Stimulated activated CD4-positive, alpha-beta T cell treated with anti-CD3 and anti-CD28 coated beads, Interleukin-2, amount 100 ng/mL, for 24 hours (primary cell): ENCODE data around the gene SPG11.
"Not testable (repeated sequence)": the region's sequence is repeated elsewhere in the genome, so short reads cannot be mapped to it uniquely, and the experiment has no call there.

ENCODE experiments used
- DNase-seq, 2 donors: peaks; one replicate each; pipeline ENCODE4 v3.0.0-alpha.2; 2020

Gene SPG11

DNA sequence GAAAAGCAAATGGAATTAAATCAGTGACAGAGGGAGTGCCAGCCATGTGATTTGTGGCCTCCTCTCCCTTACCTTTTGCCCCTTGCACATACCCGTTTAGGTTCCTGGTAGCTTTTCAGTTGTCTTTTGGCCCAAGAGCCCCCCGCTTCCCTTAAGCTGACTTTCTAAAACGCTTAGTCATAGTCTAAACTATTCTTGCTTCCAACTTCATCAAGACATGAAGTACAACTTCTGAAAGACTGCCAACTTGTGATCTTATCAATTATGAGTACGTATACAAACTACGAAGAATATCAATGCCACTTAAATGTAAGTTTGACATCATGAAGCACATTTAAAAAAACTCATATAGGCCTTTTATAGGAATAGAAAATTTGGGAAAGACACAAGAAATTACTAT lies 64.6 kb downstream of the SPG11 start:
- DNase-seq: no peak

DNA sequence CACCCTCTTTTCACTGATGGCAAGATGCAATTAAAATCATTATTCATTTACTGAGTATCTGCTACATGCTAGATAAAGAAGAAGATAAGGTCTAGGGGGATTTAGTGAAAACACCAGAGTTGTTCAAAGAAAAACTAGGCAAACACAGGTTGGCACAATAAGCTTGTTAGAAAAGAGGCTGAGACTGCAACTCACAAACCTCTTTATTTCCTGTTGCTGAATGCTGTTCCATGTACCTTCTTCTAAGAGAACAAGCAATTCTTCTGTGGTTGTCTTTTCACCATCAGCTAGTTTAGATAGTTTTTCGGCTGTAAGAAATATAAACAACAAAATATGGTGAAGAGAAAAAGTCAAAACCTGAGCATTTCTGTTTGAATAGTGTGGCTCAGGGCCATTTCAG lies 65.4 kb downstream of the SPG11 start:
- no peak for DNase-seq

DNA sequence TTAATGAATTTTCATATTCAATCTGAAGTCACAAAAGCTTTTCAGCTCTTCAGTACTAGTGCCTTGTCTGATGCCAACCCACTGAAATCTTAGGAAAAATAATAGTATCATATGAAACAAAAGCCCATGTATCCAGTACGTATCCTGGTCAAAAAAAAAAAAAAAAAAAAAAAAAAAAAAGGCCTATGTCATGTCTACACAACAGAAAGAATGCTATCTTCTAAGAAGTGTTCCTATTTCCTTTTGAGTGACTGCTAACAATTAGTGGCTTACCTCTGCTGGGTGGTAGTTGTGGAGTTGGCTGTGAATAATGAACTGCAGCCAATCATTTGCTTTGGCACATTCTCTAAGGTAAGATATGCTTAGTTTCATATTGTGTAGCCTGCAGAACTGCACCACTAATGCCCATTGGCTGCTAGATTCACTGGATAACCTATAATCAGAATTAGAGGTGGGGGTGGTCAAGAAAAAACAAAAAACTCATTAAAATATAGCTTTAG lies 66.9 kb downstream of the SPG11 start:
- DNase-seq: no peak

DNA sequence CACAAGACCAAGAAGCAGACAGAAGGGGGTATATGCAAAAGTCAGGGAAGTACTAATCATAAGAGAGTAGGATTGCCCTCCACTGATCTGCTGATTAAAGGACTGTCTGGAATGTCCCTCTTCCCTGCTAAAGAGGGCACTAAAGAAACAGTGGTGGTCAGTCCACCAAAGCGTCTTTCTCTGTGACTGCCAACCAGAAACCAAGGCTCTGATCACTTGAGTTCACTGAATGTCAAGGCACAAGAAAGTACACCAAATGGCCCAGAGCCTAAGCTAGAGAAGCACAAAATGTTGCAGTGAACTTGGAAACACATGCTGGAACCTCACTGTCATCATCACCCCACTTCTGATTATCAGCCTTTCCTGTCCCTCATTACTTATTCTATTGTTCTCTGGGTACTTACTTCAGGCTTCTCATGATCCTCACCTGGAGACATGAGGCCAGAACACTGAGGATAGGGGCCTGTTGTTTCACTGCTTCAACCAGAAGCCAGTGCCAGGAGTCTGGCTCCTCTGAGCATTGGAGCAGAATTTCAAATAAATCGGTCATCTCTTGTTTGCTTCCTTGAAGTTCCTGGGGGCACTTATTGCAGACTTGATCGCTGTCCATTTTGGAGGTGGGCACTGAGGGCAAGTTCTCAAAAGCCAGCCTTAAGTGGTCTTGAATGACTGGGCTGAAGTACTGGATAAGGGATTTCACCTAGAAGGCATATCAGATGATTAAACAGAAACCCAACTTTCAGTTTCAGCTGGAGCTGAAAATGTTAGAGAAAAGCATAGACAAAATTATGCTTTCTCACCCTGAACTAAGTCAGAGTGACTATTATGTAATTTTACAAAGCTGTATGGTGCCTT lies 67.6 kb downstream of the SPG11 start:
- no peak for DNase-seq

DNA sequence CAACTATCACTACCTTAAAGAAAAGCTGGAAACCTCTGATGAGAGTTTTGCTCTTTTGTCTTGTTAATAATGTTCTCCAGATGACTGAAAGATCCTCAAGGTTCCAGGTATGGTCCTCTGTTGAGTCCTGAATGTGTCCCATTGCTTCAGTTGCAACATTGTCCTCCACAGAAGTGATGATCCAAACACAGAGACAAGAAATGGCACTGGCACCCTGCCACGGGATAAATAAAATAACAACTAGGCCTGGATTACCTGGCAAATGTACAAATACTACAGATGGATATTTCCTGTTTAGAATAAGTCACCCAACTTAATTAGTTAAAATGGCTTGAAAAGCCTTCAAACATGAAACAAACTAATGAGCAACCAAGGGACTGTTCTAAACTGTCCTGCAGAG lies 68.2 kb downstream of the SPG11 start:
- DNase-seq: no peak

DNA sequence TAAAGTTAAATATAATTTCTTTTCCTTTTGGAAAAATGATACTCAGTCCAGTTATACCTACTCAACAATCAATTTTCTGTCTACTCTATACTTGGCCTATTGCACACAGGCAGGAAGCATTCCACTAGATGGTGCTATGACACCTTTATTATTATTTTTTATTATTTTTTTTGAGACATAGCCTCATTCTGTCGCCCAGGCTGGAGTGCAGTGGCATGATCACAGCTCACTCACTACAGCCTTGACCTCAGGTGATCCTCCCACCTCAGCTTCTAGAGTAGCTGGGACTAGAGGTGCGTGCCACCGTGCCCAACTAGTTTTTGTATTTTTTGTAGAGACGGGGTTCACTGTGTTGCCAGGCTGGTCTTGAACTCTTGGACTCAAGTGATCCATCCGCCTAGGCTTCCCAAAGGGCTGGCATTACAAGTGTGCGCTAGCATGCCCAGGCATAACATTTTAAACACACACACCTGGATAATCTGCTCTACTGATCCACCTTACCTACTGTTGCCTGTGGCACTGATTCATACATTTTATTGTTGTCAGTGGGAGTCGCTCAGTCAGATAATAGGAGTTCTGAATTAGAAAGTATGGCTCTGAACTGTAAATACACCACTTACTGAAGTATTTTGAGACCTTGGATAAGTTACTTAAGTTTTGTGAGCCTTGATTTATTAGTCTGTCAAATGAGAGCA lies 70.3 kb downstream of the SPG11 start:
- no peak for DNase-seq

DNA sequence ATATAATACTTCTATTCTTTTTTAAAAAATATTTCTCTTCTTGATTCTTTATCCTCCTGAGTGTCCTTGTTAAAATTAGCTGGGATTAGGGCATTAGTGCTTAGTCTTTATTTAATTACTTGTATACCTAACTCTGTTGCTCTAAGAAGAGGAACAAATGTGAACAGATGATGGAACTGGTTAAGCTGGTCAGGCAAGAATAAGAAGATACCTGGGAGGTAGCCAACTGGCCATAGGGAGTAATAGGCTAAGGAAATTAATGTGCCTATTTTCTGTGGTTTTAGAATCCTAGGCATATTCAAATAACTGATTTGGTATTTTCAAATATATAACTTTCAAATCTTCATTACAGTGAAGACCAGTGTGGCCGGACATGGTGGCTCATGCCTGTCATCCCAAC lies 72.1 kb downstream of the SPG11 start:
- DNase-seq: no peak

DNA sequence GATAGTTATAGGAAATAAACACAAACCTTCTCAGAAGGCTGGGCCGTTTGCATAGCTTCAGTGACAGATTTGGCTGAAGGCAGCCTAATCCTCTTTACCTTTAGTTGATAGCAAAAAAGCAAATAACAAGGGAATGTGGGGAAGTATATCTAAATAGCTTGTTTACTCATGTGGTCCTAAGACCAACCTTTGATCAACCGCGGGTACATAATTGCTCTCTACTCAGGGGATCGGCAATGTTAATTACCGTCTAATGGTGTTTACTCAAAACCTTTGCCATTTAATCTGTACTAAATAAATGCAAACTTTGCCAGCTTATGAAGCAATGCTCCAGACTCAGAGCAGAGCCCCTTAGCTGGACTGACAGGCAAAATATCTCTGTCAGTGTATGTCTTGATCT lies 74.9 kb downstream of the SPG11 start:
- no peak for DNase-seq

DNA sequence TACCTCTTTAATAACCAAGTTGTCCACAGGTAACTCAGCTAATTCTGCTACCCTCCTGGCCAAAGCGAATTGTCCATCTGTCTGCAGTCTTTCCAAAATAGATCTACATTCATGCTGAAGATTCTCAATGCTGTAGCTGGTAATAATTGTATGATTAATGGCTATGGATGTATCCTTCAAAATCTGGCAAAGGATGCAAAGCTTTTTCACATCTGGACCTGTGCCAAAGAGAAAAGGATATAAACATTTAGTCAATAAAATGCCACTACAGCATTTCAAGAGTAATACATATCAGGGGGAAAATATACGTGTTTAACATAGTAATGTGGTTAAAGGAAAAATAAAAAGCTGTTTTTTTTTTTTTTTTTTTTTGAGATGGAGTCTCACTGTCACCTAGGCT lies 77.8 kb downstream of the SPG11 start:
- DNase-seq: no peak

DNA sequence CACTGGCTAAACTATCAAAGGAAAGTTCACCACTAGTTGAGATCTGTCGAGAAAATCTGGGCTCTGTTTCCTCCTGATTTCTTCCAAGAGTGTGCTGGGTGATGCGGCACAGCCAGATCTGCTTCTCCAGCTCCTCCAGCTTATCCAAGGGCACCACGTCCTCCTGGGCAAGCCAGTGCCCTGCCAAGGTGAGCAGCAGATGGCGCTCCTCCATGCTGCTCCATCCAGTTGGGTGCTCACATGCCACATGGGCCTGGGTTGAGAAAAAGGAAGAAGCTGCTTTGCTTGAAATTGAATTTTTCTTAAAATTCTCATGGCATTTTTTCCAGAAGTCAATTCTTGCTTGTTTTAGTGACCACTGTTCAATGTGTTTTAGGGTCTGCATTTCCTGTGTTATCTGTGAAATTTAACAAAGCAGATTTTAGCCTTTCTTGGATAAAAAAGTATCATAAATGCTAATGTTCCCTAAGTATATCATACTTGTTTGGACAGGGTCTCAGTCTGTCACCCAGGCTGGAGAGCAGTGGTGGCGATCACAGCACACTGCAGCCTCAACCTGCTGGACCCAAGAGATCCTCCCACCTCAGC lies 79.2 kb downstream of the SPG11 start:
- DNase-seq: peak; percentile 64 to 66

DNA sequence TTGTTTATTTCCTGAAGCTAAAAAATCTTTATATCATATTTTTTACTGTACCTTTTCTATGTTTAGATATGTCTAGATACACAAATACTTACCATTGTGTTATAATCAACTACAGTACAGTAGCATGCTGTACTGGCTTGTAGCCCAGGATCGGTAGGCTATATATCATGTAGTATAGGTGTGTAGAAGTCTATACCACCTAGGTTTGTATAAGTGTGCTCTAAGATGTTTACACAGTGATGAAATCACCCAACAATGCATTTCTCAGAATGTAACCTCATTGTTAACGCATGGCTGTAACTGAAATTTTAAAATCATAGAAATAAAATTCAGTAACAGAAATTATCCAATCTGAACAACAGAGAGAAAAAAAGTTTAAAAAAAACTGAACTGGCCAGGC lies 83.4 kb downstream of the SPG11 start:
- DNase-seq: no peak

DNA sequence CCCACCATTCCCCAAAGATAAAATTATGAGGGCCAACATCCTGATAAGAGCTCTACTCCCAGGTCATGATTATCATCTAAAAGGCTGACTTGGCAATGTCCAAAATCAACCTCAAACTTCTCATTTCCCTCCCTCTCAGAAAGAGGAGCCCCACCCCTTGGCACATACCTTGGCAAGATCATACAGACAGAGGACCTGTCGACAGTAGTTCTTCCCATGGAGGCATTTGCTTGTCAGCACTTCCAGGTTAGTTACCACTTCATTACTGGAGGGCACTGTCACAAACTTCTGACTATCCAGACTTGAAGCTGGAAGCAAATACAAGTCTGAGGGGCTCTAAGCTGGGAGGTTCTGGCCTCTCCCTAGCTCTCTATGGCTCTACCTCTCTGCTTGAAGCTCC lies 88.7 kb downstream of the SPG11 start:
- no peak for DNase-seq

DNA sequence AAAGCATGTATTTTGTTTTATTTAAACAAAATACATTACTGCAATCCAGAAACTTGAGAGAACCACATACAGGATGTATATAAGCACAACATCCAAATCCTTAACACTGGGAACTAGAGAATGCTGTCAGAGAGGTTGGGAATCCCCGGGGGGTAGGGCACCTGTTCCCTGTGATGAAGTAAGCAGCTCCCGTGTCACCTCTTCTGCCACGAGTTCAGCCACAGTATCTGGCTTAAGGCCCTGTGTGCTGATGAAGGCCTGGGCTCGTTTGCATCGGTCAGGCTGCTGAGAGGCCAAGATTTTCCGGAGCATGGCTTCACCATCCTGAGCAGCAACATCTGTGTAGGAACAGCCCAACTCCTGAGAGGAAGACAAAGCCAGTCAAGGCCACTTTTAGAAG lies 90.1 kb downstream of the SPG11 start:
- no peak for DNase-seq

DNA sequence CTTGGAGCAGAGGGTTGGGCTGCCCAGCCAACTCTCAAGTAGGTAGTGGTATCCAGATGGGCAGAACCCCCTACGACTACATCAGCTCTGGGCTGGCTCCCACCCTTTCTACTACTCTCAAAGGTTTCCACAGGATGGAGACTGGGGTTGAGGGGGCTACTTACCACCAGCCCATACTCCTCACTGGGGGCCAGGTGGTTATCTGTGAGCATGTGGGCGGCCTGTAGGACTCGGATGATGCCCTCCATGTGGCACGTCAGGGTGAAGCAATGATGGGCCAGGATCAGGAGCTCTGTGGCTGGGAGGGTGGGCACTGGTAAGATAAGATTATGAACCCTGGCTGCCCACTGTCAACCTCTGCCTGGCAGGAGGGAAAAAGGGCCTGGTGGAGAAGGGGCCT lies 93.1 kb downstream of the SPG11 start:
- DNase-seq: no peak

DNA sequence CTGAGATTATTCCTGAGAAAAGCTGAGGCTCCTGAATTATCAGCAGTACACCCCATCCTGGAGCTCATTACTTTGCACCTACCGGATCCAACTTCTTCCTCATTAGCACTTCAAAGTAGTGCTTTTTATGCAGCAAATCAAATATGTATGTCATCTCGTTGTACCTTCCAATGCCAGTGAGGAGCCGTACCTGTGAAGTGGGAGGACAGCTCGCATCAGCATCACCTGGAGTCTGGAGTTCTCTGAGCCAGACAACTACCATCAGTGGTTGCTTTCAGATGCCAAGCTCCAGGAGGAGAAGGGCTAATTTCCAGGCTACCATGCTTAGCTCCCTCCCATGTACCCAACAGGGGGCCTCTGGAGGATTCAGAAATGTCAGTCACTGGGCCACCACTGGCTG lies 94.1 kb downstream of the SPG11 start:
- no peak for DNase-seq

DNA sequence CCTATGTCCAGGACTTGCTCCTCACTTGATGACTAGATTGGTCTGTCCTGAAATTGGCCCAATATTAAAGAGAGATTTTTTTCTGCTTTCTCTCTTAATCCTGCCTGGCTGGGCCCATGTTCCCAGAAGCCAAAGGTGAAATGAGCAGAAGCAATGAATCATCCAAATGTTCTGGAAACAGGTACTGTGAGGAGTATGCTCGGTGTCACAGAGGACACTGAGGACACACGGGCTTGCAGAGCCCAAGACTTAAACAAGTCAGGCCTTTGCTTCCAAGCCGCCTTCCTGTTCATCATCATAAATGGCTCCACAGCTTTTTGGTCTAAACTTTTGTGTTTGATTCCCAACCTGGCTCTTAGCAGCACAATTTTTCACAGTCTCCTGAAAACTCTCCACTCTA lies 95.1 kb downstream of the SPG11 start:
- no peak for DNase-seq

DNA sequence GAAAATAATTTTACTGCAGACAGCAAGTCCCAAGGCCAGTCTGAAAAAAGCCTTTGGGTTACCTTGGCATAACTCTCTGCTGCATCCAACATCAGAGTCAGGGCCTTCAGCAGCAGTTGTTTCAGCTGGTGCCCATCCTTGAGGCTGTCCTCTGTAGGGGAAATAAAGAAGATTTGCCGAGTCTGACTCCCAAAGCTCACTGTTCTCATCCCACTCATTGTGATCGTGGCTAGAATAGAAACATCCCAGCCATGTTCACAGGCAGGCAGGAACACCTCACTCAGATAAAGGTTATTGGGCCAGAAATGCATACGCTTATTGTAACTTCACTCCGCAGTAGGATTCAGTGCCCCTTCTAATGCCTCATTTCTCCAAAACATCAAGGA lies 97.3 kb downstream of the SPG11 start:
- no peak for DNase-seq

DNA sequence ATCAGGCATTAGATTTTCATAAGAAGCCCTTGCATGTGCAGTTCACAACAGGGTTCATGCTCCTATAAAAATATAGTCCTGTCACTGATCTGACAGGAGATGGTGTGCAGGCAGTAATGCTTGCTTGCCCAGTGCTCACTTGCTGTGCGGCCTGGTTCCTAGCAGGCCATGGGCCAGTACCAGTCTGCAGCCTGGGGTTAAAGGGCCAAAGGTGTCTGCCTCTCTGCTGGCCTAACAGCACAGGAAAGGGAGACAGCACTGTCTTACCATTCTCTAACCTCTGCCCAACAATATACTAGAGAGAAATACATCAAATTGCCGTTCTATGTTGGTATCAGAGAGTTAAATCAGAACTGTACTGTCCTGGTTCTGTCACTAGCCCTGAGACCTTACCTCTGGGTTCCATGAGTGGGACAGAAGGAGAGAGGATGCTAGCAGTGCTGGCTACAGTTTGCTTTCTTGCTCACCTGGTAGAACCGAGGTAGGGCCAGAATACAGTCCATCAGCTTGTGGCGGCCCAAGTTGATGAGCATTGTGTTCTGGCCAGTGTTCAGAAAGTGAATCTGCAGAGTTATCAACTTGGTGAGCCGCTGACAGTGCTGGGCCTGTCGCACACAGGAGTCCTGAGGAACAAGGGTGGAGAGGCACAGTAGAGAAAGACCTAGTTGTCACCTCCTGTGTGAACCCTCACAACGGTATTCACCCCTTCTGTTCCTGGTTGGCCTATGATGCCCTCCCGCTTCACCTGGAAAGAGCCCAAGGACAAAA lies 97.9 kb downstream of the SPG11 start:
- DNase-seq: no peak

DNA sequence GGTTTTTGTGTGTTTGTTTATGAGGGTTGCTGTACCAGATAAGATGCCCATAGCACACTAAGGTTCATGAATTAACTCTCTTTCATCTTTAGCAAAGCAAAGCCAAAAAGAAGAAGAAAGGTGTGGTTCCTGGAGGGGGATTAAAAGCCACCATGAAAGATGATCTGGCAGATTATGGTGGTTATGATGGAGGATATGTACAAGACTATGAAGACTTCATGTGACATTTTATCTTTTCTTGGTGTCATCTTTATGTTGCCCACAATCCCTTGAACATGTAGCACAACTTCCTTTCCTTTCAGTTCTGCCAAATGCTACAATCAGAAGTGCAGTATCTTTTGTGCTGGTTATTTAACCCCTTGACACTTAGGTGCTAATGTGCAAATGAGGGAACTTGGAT lies 102.5 kb downstream of the SPG11 start:
- not testable (repeated sequence) for DNase-seq

DNA sequence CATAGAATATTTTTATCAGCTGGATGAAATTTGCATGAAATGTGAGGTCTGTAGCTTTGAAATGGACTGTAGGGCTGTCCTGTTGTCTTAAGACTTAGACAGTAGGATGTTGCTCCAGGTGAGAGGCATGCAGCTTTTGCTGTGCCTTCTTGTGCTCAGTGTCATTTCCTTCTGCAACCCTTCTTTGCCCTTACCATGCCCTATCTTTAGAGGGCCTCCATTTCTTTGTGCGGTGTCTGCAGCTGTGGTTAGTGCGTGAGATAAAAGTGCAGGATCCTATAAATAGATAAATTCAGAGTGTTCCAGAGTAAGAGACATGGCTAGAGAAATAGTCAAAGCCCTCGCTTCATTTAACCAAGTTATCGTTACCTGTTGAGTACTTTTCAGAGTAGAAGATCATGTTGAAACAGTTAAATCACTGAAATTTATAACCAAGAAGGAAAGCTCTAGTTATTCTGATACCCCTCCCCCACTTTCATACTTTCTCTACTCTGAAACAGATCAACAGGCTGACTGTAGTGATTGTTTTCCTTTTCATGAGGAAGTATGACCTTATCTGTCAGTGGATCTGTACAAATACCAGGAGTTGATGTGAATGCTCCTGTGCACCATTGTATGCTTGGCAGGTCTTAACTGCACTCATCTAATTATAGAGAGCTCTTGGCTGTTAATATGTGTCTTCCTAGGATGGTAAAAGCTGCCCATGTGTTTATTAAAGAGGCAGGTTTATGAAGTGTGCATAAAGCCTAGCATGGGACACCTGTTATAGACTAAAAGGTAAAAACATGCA lies 108.3 kb downstream of the SPG11 start:
- no peak for DNase-seq

DNA sequence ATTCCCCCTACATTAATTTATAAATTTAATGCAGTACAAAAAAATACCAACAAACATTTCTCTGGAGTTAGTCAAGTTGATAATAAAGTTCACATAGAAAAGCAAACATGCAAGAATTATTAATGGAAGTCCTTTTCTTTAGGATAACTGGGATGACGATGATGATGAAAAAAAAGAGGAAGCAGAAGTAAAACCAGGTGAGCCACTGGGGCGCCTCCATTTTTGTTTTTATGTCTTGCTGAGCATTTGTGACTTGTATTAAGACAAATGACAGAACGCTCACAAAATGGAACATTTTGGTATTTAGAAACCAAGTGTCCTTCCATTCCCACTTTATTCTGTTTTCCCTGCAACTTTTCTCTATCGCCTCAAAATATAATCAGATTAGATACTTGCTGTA lies 112.7 kb downstream of the SPG11 start:
- no peak for DNase-seq

DNA sequence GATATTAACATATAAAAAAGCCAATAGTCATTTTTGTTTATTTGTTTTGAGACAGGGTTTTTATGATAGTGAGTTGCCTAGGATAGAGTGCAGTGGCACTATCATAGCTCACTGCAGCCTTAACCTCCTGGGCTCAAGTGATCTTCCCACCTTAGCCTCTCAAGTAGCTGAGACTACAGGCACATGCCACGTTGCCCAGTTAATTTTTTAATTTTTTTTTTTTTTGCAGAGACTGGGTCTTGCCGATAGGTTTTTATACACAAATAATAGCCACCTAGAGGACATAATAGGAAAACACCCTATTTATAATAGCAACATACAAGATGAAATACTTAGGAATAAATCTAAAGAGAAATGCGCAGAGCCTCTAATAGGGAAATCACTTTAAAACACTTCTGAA lies 113.2 kb downstream of the SPG11 start:
- no peak for DNase-seq
